Measurements from ENCODE around the gene TECPR2. TPM values are rescaled to one million over a fixed set of nuclear protein-coding genes. Genes with fewer than 3 reads are reported as not detected.
"Not testable (repeated sequence)": the region's sequence is repeated elsewhere in the genome, so short reads cannot be mapped to it uniquely, and the experiment has no call there.

The TECPR2 gene
- total RNA-seq, 3 donors from 2014 or later: 19.8 to 25.2 (median 19.9) TPM

DNA sequence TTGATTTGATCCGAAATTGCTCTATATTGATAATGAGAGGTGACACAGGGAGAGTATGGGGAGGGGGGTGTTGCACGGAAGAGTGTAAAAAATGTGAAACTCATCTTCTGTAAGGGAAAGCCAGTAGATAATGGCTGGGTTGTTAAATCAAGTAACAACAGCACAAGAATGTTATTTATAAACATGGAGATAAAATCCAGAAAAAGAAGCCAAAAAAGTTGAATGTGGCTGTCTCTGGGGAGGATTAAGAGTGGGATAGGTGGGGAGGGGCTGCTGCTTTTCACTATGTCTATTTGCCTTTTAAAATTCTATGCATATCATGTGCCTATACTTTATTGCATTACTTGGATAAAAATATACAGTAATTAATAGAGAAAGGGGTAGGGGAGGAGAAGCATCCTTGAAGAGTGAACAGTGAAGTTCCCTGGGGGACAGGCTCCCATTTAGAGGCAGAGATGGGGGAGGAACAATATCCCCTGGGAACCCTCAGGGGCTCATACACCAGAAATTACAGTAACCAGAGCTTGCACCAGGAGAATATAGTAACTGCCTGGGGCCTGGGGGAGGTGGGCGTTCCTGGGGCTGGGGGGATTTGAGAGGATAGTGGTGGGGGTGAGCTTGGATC is 186.0 kb downstream of the TECPR2 start:
- H3K27me3 ChIP-seq: peaks cover 3 to 11% of the 10 kb centered on the region in 2 donors
- no peak overlapping the region for H3K27ac ChIP-seq
- TF ChIP-seq, protein P1, sequence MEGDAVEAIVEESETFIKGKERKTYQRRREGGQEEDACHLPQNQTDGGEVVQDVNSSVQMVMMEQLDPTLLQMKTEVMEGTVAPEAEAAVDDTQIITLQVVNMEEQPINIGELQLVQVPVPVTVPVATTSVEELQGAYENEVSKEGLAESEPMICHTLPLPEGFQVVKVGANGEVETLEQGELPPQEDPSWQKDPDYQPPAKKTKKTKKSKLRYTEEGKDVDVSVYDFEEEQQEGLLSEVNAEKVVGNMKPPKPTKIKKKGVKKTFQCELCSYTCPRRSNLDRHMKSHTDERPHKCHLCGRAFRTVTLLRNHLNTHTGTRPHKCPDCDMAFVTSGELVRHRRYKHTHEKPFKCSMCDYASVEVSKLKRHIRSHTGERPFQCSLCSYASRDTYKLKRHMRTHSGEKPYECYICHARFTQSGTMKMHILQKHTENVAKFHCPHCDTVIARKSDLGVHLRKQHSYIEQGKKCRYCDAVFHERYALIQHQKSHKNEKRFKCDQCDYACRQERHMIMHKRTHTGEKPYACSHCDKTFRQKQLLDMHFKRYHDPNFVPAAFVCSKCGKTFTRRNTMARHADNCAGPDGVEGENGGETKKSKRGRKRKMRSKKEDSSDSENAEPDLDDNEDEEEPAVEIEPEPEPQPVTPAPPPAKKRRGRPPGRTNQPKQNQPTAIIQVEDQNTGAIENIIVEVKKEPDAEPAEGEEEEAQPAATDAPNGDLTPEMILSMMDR (IDR thresholded peaks at IDR 0.05): no peak
- TF ChIP-seq POLR2A (IDR thresholded peaks at IDR 0.05) (no peak), POLR2AphosphoS5 (IDR thresholded peaks at IDR 0.05) (no peak)
- H3K9me3 ChIP-seq: no peaks in the 10 kb centered on the region
- no peaks in the 10 kb centered on the region for H3K36me3 ChIP-seq
- H3K4me1 ChIP-seq: peaks cover 0 to 4% of the 10 kb centered on the region in 2 donors
- no peak overlapping the region for H3K4me3 ChIP-seq
- DNase-seq (ENCODE audit: low spot score in 2 of 2): no peak
- intact Hi-C loops (cut with DNase I; ENCODE audit: low total_unique reads): no loop called here

DNA sequence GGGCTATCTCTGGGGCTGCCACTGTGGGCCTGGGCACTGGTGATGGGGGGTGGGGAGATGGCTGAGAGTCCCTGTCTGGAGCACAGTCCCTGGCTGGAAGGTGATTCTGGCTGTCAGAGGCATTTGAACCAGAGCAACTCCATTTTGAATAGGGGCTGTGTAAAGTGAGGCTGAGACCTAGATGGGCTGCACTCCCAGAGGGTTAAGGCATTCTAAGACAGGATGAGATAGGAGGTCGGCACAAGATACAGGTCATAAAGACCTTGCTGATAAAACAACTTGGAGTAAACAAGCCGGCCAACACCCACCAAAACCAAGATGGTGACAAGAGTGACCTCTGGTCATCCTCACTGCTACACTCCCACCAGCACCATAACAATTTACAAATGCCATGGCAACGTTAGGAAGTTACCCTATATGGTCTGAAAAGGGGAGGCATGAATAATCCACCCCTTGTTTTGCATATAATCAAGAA is 188.2 kb downstream of the TECPR2 start:
- H3K9me3 ChIP-seq; H3K4me3 ChIP-seq; intact Hi-C loops (cut with DNase I; ENCODE audit: low total_unique reads); H3K36me3 ChIP-seq; H3K27ac ChIP-seq; DNase-seq (ENCODE audit: low spot score in 2 of 2); H3K27me3 ChIP-seq; H3K4me1 ChIP-seq: not testable (repeated sequence)

Other genes starting within 250 kb of the TECPR2 start
- 10 to 100 TPM; 19.5 to 42.0 (median 24.6) TPM for gene WDR20, start 223.0 kb upstream of the TECPR2 start, total RNA-seq
- 10 to 100 TPM; 13.0 to 29.0 (median 23.9) TPM for gene MOK, start 57.8 kb upstream of the TECPR2 start, total RNA-seq
- 10 to 100 TPM in 2 of 3 donors, 1 to 10 TPM in 1; 8.5 to 16.8 (median 15.4) TPM for gene ZNF839, start 43.2 kb upstream of the TECPR2 start, total RNA-seq
- gene CINP, start 51 bp upstream of the TECPR2 start, total RNA-seq: 10 to 100 TPM; 28.8 to 34.7 (median 33.4) TPM
- gene ANKRD9, start 146.8 kb downstream of the TECPR2 start, total RNA-seq: 10 to 100 TPM; 10.4 to 24.9 (median 22.8) TPM
- gene RCOR1, start 229.7 kb downstream of the TECPR2 start, total RNA-seq: 10 to 100 TPM; 15.7 to 21.8 (median 20.3) TPM

All from breast epithelium (tissue), 4 donors.